Measurements from ENCODE around the gene RMP24.
"Not testable (repeated sequence)": the region's sequence is repeated elsewhere in the genome, so short reads cannot be mapped to it uniquely, and the experiment has no call there.

Gene RMP24

GRCh38 chr18:35968278-35968880 is 4.1 kb upstream of the RMP24 start:
- DNase-seq, result no peak

- no peak for DNase-seq
Observed at GRCh38 chr18:35969676-35970075, 2.8 kb upstream of the RMP24 start.

- peak; percentile 78 for DNase-seq
Observed at GRCh38 chr18:35971661-35972196, 750 bp upstream of the RMP24 start.

- no peak for DNase-seq
Observed at GRCh38 chr18:35973650-35974049, 1.2 kb downstream of the RMP24 start.

- DNase-seq, result no peak
Observed at GRCh38 chr18:35974181-35974580, 1.7 kb downstream of the RMP24 start.

GRCh38 chr18:35979112-35979511 is 6.6 kb downstream of the RMP24 start:
- no peak for DNase-seq

GRCh38 chr18:35982409-35983114 is 10.1 kb downstream of the RMP24 start:
- no peak for DNase-seq

- DNase-seq, result no peak
Observed at GRCh38 chr18:35983147-35983546, 10.7 kb downstream of the RMP24 start.

GRCh38 chr18:35983818-35984217 is 11.3 kb downstream of the RMP24 start:
- no peak for DNase-seq

- no peak for DNase-seq
Observed at GRCh38 chr18:35991696-35992095, 19.2 kb downstream of the RMP24 start.

- no peak for DNase-seq
Observed at GRCh38 chr18:35993013-35993412, 20.5 kb downstream of the RMP24 start.

- peak; percentile 39 for DNase-seq
Observed at GRCh38 chr18:35998967-35999366, 26.5 kb downstream of the RMP24 start.

- DNase-seq, result no peak
Observed at GRCh38 chr18:35999925-36000324, 27.4 kb downstream of the RMP24 start.

- no peak for DNase-seq
Observed at GRCh38 chr18:36006997-36007396, 34.5 kb downstream of the RMP24 start.

GRCh38 chr18:36009214-36009613 is 36.7 kb downstream of the RMP24 start:
- no peak for DNase-seq

- no peak for DNase-seq
Observed at GRCh38 chr18:36012891-36013290, 40.4 kb downstream of the RMP24 start.

- no peak for DNase-seq
Observed at GRCh38 chr18:36015629-36016028, 43.1 kb downstream of the RMP24 start.

GRCh38 chr18:36017232-36017631 is 44.8 kb downstream of the RMP24 start:
- no peak for DNase-seq

GRCh38 chr18:36020174-36020711 is 47.8 kb downstream of the RMP24 start:
- DNase-seq, result no peak

GRCh38 chr18:36023336-36023735 is 50.9 kb downstream of the RMP24 start:
- DNase-seq, result no peak

- not testable (repeated sequence) for DNase-seq
Observed at GRCh38 chr18:36024241-36024640, 51.8 kb downstream of the RMP24 start.

GRCh38 chr18:36025025-36025424 is 52.5 kb downstream of the RMP24 start:
- DNase-seq, result no peak

- DNase-seq, result no peak
Observed at GRCh38 chr18:36028859-36029258, 56.4 kb downstream of the RMP24 start.
